ENCODE measurements around the gene TMPRSS11B.

The TMPRSS11B gene

GRCh38 chr4:68228568-68228967 is 16.9 kb downstream of the TMPRSS11B start:
- WGBS, 2 donors (ENCODE audit: extremely low coverage in 2 of 2, insufficient read length in 2 of 2, insufficient replicate concordance in 1 of 2): no CpG with 5 or more reads among the region's 1 CpG
- no peak overlapping the region for H3K4me2 ChIP-seq (ENCODE audit: insufficient read depth, low read length, poor library complexity, severe bottlenecking)
- H2AK5ac ChIP-seq (ENCODE audit: low read depth, low read length): no peak overlapping the region
- no peak overlapping the region for H3K4ac ChIP-seq (ENCODE audit: low read length)
- H2BK5ac ChIP-seq (ENCODE audit: low read length): no peak overlapping the region
- H2BK12ac ChIP-seq (ENCODE audit: low read length): no peak overlapping the region
- H2BK15ac ChIP-seq (ENCODE audit: low read length): no peak overlapping the region
- no peak for DNase-seq (ENCODE audit: low spot score)
- no peak overlapping the region for H3K9ac ChIP-seq (ENCODE audit: low read depth, low read length, poor library complexity)
- H2BK120ac ChIP-seq (ENCODE audit: low read depth, low read length): no peak overlapping the region
- H3K27me3 ChIP-seq (ENCODE audit: control insufficient read depth in 3 of 3, insufficient read depth in 3 of 3, low read depth in 1 of 3, low read length in 3 of 3): no peaks in the 10 kb centered on the region
- no peak overlapping the region for H3K18ac ChIP-seq (ENCODE audit: low read length)
- H4K91ac ChIP-seq (ENCODE audit: low read depth, low read length, poor library complexity): no peak overlapping the region
- H4K8ac ChIP-seq (ENCODE audit: low read depth, low read length): no peak overlapping the region
- no peak overlapping the region for H3K14ac ChIP-seq (ENCODE audit: low read length)
- H3K23ac ChIP-seq (ENCODE audit: low read depth, low read length, poor library complexity): no peak overlapping the region
- no peak overlapping the region for H2AFZ ChIP-seq (ENCODE audit: low read length)
- H3K79me1 ChIP-seq (ENCODE audit: low read depth, low read length): no peaks in the 10 kb centered on the region
- H3K27ac ChIP-seq (replicated peaks; ENCODE audit: low read length): no peak overlapping the region
- H3K4me1 ChIP-seq (ENCODE audit: control insufficient read depth in 2 of 2, insufficient read depth in 1 of 2, low read depth in 1 of 2, low read length in 2 of 2): no peaks in the 10 kb centered on the region
- H3K9me3 ChIP-seq (replicated peaks in 1 of 2; ENCODE audit: control insufficient read depth in 2 of 2, insufficient read depth in 1 of 2, low read depth in 1 of 2, low read length in 2 of 2): no peaks in the 10 kb centered on the region
- no peak overlapping the region for H3K4me3 ChIP-seq (ENCODE audit: low read length in 2 of 2)
- H3K36me3 ChIP-seq (replicated peaks in 1 of 2; ENCODE audit: control insufficient read depth in 2 of 2, insufficient read depth in 2 of 2, low read length in 2 of 2): no peaks in the 10 kb centered on the region

GRCh38 chr4:68218044-68218443 is 27.4 kb downstream of the TMPRSS11B start:
- H3K14ac ChIP-seq (ENCODE audit: low read length): no peak overlapping the region
- no CpG with 5 or more reads among the region's 1 CpG for WGBS, 2 donors (ENCODE audit: extremely low coverage in 2 of 2, insufficient read length in 2 of 2, insufficient replicate concordance in 1 of 2)
- H3K4me1 ChIP-seq (ENCODE audit: control insufficient read depth in 2 of 2, insufficient read depth in 1 of 2, low read depth in 1 of 2, low read length in 2 of 2): no peaks in the 10 kb centered on the region

GRCh38 chr4:68216501-68216900 is 29.0 kb downstream of the TMPRSS11B start:
- Histone ChIP-seq H4K91ac (ENCODE audit: low read depth, low read length, poor library complexity) (no peak overlapping the region), H3K18ac (ENCODE audit: low read length) (no peak overlapping the region), H2BK5ac (ENCODE audit: low read length) (no peak overlapping the region), H3K4me2 (ENCODE audit: insufficient read depth, low read length, poor library complexity, severe bottlenecking) (no peak overlapping the region), H2BK12ac (ENCODE audit: low read length) (no peak overlapping the region), H3K14ac (ENCODE audit: low read length) (no peak overlapping the region), H2BK15ac (ENCODE audit: low read length) (no peak overlapping the region), H3K9me3 (replicated peaks in 1 of 2; ENCODE audit: control insufficient read depth in 2 of 2, insufficient read depth in 1 of 2, low read depth in 1 of 2, low read length in 2 of 2) (no peaks in the 10 kb centered on the region), H3K4me3 (ENCODE audit: low read length in 2 of 2) (no peak overlapping the region), H3K4ac (ENCODE audit: low read length) (no peak overlapping the region), H2AFZ (ENCODE audit: low read length) (no peak overlapping the region), H3K27me3 (ENCODE audit: control insufficient read depth in 3 of 3, insufficient read depth in 3 of 3, low read depth in 1 of 3, low read length in 3 of 3) (no peaks in the 10 kb centered on the region), H3K79me1 (ENCODE audit: low read depth, low read length) (no peaks in the 10 kb centered on the region), H3K23ac (ENCODE audit: low read depth, low read length, poor library complexity) (no peak overlapping the region), H3K4me1 (ENCODE audit: control insufficient read depth in 2 of 2, insufficient read depth in 1 of 2, low read depth in 1 of 2, low read length in 2 of 2) (no peaks in the 10 kb centered on the region), H3K9ac (ENCODE audit: low read depth, low read length, poor library complexity) (no peak overlapping the region), H2AK5ac (ENCODE audit: low read depth, low read length) (no peak overlapping the region), H4K8ac (ENCODE audit: low read depth, low read length) (no peak overlapping the region), H2BK120ac (ENCODE audit: low read depth, low read length) (no peak overlapping the region), H3K36me3 (replicated peaks in 1 of 2; ENCODE audit: control insufficient read depth in 2 of 2, insufficient read depth in 2 of 2, low read length in 2 of 2) (no peaks in the 10 kb centered on the region), H3K27ac (replicated peaks; ENCODE audit: low read length) (no peak overlapping the region)
- no peak for DNase-seq (ENCODE audit: low spot score)

More at GRCh38 chr4:68218044-68218443, 27.4 kb downstream of the TMPRSS11B start:
- Histone ChIP-seq H2BK5ac (ENCODE audit: low read length) (no peak overlapping the region), H3K4me3 (ENCODE audit: low read length in 2 of 2) (no peak overlapping the region), H2BK12ac (ENCODE audit: low read length) (no peak overlapping the region), H3K18ac (ENCODE audit: low read length) (no peak overlapping the region), H3K9ac (ENCODE audit: low read depth, low read length, poor library complexity) (no peak overlapping the region), H2BK15ac (ENCODE audit: low read length) (no peak overlapping the region), H3K27me3 (ENCODE audit: control insufficient read depth in 3 of 3, insufficient read depth in 3 of 3, low read depth in 1 of 3, low read length in 3 of 3) (no peaks in the 10 kb centered on the region), H3K27ac (replicated peaks; ENCODE audit: low read length) (no peak overlapping the region), H3K79me1 (ENCODE audit: low read depth, low read length) (no peaks in the 10 kb centered on the region), H3K36me3 (replicated peaks in 1 of 2; ENCODE audit: control insufficient read depth in 2 of 2, insufficient read depth in 2 of 2, low read length in 2 of 2) (no peaks in the 10 kb centered on the region), H2AFZ (ENCODE audit: low read length) (no peak overlapping the region), H2BK120ac (ENCODE audit: low read depth, low read length) (no peak overlapping the region), H3K23ac (ENCODE audit: low read depth, low read length, poor library complexity) (no peak overlapping the region), H3K4ac (ENCODE audit: low read length) (no peak overlapping the region), H4K91ac (ENCODE audit: low read depth, low read length, poor library complexity) (no peak overlapping the region), H2AK5ac (ENCODE audit: low read depth, low read length) (no peak overlapping the region), H3K4me2 (ENCODE audit: insufficient read depth, low read length, poor library complexity, severe bottlenecking) (no peak overlapping the region), H3K9me3 (replicated peaks in 1 of 2; ENCODE audit: control insufficient read depth in 2 of 2, insufficient read depth in 1 of 2, low read depth in 1 of 2, low read length in 2 of 2) (no peaks in the 10 kb centered on the region), H4K8ac (ENCODE audit: low read depth, low read length) (no peak overlapping the region)
- no peak for DNase-seq (ENCODE audit: low spot score)

- Histone ChIP-seq H3K9ac (ENCODE audit: low read depth, low read length, poor library complexity) (no peak overlapping the region), H2BK12ac (ENCODE audit: low read length) (no peak overlapping the region), H2BK5ac (ENCODE audit: low read length) (no peak overlapping the region), H4K91ac (ENCODE audit: low read depth, low read length, poor library complexity) (no peak overlapping the region), H2AK5ac (ENCODE audit: low read depth, low read length) (no peak overlapping the region), H3K36me3 (replicated peaks in 1 of 2; ENCODE audit: control insufficient read depth in 2 of 2, insufficient read depth in 2 of 2, low read length in 2 of 2) (no peaks in the 10 kb centered on the region), H3K14ac (ENCODE audit: low read length) (no peak overlapping the region), H2BK120ac (ENCODE audit: low read depth, low read length) (no peak overlapping the region), H3K27me3 (ENCODE audit: control insufficient read depth in 3 of 3, insufficient read depth in 3 of 3, low read depth in 1 of 3, low read length in 3 of 3) (no peaks in the 10 kb centered on the region), H3K4me1 (ENCODE audit: control insufficient read depth in 2 of 2, insufficient read depth in 1 of 2, low read depth in 1 of 2, low read length in 2 of 2) (no peaks in the 10 kb centered on the region), H2AFZ (ENCODE audit: low read length) (no peak overlapping the region), H3K79me1 (ENCODE audit: low read depth, low read length) (no peaks in the 10 kb centered on the region), H3K4me2 (ENCODE audit: insufficient read depth, low read length, poor library complexity, severe bottlenecking) (no peak overlapping the region), H3K27ac (replicated peaks; ENCODE audit: low read length) (no peak overlapping the region), H2BK15ac (ENCODE audit: low read length) (no peak overlapping the region), H3K4me3 (ENCODE audit: low read length in 2 of 2) (no peak overlapping the region), H3K4ac (ENCODE audit: low read length) (no peak overlapping the region), H3K9me3 (replicated peaks in 1 of 2; ENCODE audit: control insufficient read depth in 2 of 2, insufficient read depth in 1 of 2, low read depth in 1 of 2, low read length in 2 of 2) (no peaks in the 10 kb centered on the region), H3K23ac (ENCODE audit: low read depth, low read length, poor library complexity) (no peak overlapping the region), H3K18ac (ENCODE audit: low read length) (no peak overlapping the region), H4K8ac (ENCODE audit: low read depth, low read length) (no peak overlapping the region)
- DNase-seq (ENCODE audit: low spot score): no peak
- no CpG with 5 or more reads among the region's 1 CpG for WGBS, 2 donors (ENCODE audit: extremely low coverage in 2 of 2, insufficient read length in 2 of 2, insufficient replicate concordance in 1 of 2)
These were observed 36.5 kb downstream of the TMPRSS11B start for GRCh38 chr4:68209003-68209402.

Data from neuronal stem cell (in vitro differentiated cells).